HG03565 (cell line): ENCODE data around the gene NXT1.
A peak's percentile ranks its signal among the peaks of the same experiment; 100 is the strongest.

ENCODE experiments used
- ATAC-seq: cut with Tn5 transposase; IDR thresholded peaks from one replicate; pipeline ENCODE4 v1.9.1; 2021; ENCODE audit warnings: mild to moderate bottlenecking, moderate library complexity; ENCODE audit not compliant: unreplicated experiment

The NXT1 gene

DNA sequence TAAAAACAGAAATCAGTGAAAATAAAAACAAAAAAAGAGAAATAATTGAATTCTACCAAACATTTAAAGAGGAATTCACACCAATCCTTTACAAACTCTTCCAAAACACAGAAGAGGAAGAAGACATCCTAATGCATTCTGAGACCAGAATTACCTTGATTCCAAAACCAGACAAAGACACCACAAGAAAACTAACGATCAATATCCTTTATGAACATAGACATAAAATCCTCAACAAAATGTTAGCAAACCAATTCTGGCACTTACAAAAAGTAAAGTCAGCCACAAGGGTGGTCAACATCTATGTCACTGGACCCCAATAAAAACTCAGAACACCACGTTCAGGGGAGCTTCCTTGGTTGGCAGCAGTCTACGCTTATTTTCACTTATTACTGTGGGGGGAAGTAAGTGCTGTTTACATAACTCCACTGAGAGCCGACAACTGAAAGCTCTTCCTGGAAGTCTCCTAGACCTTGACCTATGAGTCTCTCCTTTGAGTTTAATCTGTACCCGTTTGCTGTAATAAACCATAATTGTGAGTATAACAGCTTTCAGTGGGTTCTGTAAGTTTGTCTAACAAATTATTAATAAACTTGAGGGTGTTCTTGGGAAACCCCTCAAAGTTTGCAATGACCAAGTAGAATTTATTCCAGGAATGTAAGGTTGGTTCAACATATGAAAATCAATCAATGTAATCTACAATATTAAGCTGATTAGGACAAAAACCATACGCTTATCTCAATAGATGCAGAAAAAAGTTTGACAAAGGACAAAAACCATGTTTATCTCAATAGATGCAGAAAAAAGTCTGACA, 35.9 kb downstream of the NXT1 start:
- ATAC-seq: no peak

DNA sequence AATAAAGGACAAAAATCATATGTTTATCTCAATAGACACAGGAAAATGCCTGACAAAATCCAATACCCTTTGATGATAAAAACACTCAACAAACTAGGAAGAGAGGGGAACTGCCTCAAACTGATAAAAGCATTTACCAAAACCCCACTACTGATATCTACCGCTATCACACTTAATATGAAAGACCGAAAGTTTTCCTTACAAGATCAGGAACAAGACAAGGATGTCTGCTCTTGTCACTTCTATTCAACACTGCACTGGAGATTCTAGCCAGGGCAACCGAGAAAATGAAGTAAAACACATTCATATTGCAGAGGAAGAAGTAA, 36.5 kb downstream of the NXT1 start:
- ATAC-seq: no peak

GRCh38 chr20:23390091-23390774, 39.6 kb downstream of the NXT1 start:
- no peak for ATAC-seq

GRCh38 chr20:23391707-23392310, 41.2 kb downstream of the NXT1 start:
- no peak for ATAC-seq

DNA sequence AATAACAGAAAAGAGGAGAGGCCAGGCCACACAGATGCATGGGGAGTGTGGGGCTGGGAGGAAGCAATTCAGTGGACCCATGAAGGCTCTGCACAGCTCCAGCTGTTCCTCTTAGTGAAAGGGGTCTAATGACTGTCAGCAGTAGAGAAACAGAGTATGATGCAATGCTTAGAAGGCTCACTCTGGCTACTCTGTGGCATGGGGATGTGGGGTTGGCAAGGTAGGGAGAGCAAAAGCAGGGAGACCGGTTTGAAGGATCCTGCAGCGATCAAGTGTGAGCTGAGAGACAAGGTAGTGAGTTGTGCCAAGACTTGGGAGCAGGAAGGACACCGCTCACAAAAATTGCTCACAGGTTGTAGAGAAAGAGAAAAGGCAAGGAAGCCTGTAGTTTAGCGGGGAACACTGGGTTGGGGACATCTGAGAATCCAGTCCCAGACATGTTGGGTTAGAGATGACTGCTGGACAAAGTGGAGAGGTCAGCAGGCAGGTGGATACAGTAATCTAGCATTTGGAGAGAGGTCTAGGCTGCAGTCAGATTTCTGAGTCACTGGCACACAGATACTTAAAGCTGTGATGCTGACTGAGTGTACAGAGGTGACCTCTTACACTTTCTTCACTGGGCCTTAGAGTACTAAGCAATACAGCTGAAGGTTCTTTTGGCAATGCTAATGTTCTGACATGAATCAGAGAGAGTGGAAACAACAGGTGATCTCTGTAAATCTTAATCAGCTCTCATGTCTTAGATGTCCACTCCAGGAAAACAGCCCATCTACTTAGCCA, 43.6 kb downstream of the NXT1 start:
- ATAC-seq: no peak

GRCh38 chr20:23396950-23397627, 46.5 kb downstream of the NXT1 start:
- no peak for ATAC-seq

GRCh38 chr20:23397961-23398360, 47.4 kb downstream of the NXT1 start:
- no peak for ATAC-seq

DNA sequence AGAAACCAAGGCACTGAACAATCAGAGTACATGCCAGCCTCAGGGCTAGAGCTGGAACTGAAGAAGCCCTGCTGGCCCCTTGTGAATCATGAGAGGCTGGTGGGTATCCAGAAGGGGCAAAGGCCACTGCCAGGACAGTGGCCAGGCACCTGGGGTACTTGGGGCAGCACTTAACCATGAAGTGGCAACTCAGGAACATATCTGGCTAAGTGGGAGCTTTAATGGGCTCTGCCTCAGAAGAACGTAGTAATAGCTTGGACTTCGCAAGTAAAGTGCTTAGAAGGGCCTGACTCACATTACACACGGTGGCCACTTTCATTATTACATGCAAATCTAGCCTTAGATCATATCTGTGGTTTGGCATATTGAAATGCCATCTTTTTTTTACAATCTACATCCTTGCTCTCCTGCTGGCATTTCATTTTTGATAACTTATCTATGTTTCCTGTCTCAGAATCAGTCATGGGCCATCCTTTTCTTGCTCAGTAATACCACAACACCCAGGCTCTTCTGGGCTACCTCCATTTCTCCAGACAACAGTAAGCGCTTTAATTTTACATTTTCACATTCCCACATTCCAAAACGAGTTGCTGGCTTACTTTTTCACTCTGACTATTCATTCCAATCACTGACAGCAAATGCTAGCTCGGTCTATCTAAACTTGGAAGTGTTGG, 49.1 kb downstream of the NXT1 start:
- peak; percentile 48 for ATAC-seq

DNA sequence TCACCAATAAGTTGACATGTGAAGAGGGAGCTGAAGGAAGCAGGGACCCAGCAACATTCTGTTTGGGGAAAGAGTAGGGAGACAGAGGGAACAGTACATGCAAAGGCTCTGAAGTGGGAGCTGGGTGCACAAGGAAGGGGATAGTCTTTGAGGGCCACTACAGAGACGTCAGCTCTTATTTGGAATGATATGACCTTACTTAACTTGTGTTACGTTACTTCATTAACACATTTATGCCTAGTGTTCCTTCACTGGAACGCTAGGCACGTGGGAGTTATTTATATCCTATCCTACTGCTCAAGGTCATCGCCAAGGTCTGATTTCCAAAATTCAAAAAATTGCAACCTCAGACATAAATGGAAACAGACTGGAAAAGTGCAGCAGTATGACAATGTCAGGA, 50.5 kb downstream of the NXT1 start:
- no peak for ATAC-seq

DNA sequence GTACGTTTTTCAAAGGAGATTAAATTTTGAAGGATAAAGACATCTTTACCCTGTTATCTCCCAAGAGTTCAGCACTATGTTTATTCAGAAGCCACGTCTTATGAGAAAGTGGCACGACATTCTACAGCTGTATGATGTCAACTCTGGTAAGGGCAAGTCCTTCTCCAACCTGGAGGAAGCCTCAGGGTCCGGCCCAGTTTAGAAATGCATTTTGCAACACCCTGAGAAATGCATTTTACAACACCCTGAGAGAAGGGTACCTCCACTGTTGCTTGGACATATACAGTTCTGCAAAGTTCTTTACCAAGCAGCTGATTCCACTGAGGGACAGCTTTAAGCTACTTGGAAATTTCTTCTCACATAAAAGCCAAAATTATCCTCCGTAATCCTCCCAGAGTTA, 53.2 kb downstream of the NXT1 start:
- ATAC-seq: no peak

GRCh38 chr20:23404196-23404595, 53.6 kb downstream of the NXT1 start:
- ATAC-seq: no peak
